MM.1S (cell line): ENCODE data around the gene GOLGA8H.
"Not testable (repeated sequence)": the region's sequence is repeated elsewhere in the genome, so short reads cannot be mapped to it uniquely, and the experiment has no call there.

ENCODE experiments used
- DNase-seq: peaks from one replicate; pipeline ENCODE4 v3.0.0-alpha.2; 2015
- H2AFZ ChIP-seq: fragments of 300-600 bp; sonication (generic); 2 replicates; pipeline ENCODE4 v1.6.0; 2016; ENCODE audit warnings: antibody characterized with exemption, low read length
- H3F3A ChIP-seq: fragments of 300-600 bp; sonication (generic); 2 replicates; pipeline ENCODE4 v1.6.1; 2016; ENCODE audit warnings: mild to moderate bottlenecking, antibody characterized with exemption, low read length, moderate library complexity, mixed read lengths; ENCODE audit not compliant: insufficient read depth
- H3K27ac ChIP-seq: fragments of 300-600 bp; sonication (generic); 2 replicates; pipeline ENCODE4 v1.5.1; 2016; ENCODE audit warnings: mild to moderate bottlenecking, low read length
- H3K27me3 ChIP-seq: fragments of 300-600 bp; sonication (generic); replicated peaks from 2 replicates; pipeline ENCODE4 v1.6.0; 2016; ENCODE audit warnings: low read length; ENCODE audit not compliant: insufficient read depth
- H3K36me3 ChIP-seq: fragments of 300-600 bp; sonication (generic); replicated peaks from 2 replicates; pipeline ENCODE4 v1.6.1; 2016; ENCODE audit warnings: mild to moderate bottlenecking, low read length, mixed read lengths; ENCODE audit not compliant: insufficient read depth
- H3K4me1 ChIP-seq: fragments of 300-600 bp; sonication (generic); 2 replicates; pipeline ENCODE4 v1.6.1; 2016; ENCODE audit warnings: low read length, mixed read lengths
- H3K4me2 ChIP-seq: fragments of 300-600 bp; sonication (generic); 2 replicates; pipeline ENCODE4 v1.6.0; 2016; ENCODE audit warnings: low read depth, low read length
- H3K4me3 ChIP-seq: fragments of 300-600 bp; sonication (generic); 2 replicates; pipeline ENCODE4 v1.5.1; 2016; ENCODE audit warnings: low read length, mixed read lengths
- H3K79me2 ChIP-seq: fragments of 300-600 bp; sonication (generic); 2 replicates; pipeline ENCODE4 v1.6.1; 2016; ENCODE audit warnings: mixed run types, low read length, mixed read lengths
- H3K9ac ChIP-seq: fragments of 300-600 bp; sonication (generic); 2 replicates; pipeline ENCODE4 v1.6.1; 2016; ENCODE audit warnings: low read length, mixed read lengths
- H3K9me2 ChIP-seq: fragments of 300-600 bp; sonication (generic); replicated peaks from 2 replicates; pipeline ENCODE4 v1.6.1; 2016; ENCODE audit warnings: mild to moderate bottlenecking, low read length, mixed read lengths; ENCODE audit not compliant: insufficient read depth
- H3K9me3 ChIP-seq: fragments of 300-600 bp; sonication (generic); replicated peaks from 2 replicates; pipeline ENCODE4 v1.6.1; 2016; ENCODE audit warnings: mild to moderate bottlenecking, low read length, mixed read lengths; ENCODE audit not compliant: insufficient read depth
- H4K20me1 ChIP-seq: fragments of 300-600 bp; sonication (generic); 2 replicates; pipeline ENCODE4 v1.6.1; 2016; ENCODE audit warnings: mild to moderate bottlenecking, low read length, moderate library complexity, mixed read lengths; ENCODE audit not compliant: insufficient read depth
- EZH2 ChIP-seq: fragments of 300-600 bp; sonication (generic); optimal IDR thresholded peaks from 2 replicates; pipeline ENCODE3; 2017; ENCODE audit warnings: low read depth, mild to moderate bottlenecking, antibody characterized with exemption, low read length, mixed read lengths
- EZH2phosphoT487 ChIP-seq: fragments of 300-600 bp; sonication (generic); IDR thresholded peaks from 2 replicates; pipeline ENCODE4 v1.6.1; 2018; ENCODE audit warnings: antibody characterized with exemption, low read length
- TF ChIP-seq, protein P1 (sequence below): fragments of 300-600 bp; sonication (generic); IDR thresholded peaks from 2 replicates; pipeline ENCODE4 v1.5.1; 2016; ENCODE audit warnings: antibody characterized with exemption, low read length, mixed read lengths

Gene GOLGA8H

GRCh38 chr15:30625436-30626193 is 21.8 kb downstream of the GOLGA8H start, which contains the start of gene ARHGAP11B:
TSS of gene ARHGAP11B (plus strand) at chr15:30626128.
- not testable (repeated sequence) for H3K27me3 ChIP-seq, H4K20me1 ChIP-seq, H3F3A ChIP-seq, H3K36me3 ChIP-seq, H3K9me2 ChIP-seq, H3K9me3 ChIP-seq, H3K4me1 ChIP-seq
- H3K27ac ChIP-seq, result peak within 1 kb of the TSS; percentile 81
- peak within 1 kb of the TSS; percentile 68 for H3K9ac ChIP-seq
- peak within 1 kb of the TSS; percentile 50 for H3K4me2 ChIP-seq
- DNase-seq, result peak; percentile 97
- peak within 1 kb of the TSS; percentile 70 for H3K4me3 ChIP-seq
- H3K79me2 ChIP-seq, result peaks cover 45% of the 10 kb centered on the region
- peak within 1 kb of the TSS; percentile 80 for H2AFZ ChIP-seq

DNA sequence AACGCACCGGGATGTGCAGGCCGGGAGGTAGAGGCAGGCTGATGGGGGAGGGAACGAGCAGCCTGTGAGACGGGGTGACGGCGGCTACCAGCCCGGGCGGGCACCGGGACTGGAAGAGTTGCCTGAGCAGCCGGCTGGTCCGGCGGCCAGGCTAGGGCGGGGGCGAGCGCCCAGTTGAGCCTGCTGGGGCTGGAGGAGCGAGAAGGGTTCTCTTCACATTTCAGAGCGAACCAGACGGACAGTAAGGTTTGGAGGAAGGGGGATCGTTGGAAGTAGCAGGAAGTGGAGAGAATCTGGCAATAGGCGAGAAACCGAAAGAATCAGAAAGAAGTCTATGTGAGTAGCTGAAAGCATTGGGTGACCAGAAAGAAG is 22.4 kb downstream of the GOLGA8H start:
- not testable (repeated sequence) for H3K27me3 ChIP-seq, H3F3A ChIP-seq, H3K4me1 ChIP-seq, H3K9me3 ChIP-seq, H3K36me3 ChIP-seq, H4K20me1 ChIP-seq, H3K9me2 ChIP-seq
- Histone ChIP-seq H3K79me2 (peaks cover 45% of the 10 kb centered on the region), H3K4me3 (peak overlapping the region; percentile 70), H3K9ac (peak overlapping the region; percentile 68; the same call in 1 of the 2 replicates), H3K4me2 (0 out of 2 replicates have a peak overlapping the region, but pooled peaks have one; percentile 50), H2AFZ (peak overlapping the region; percentile 46; the same call in 1 of the 2 replicates), H3K27ac (peak overlapping the region; percentile 81; the same call in 1 of the 2 replicates)
- DNase-seq, result peak; percentile 10

- DNase-seq, H3K9me3 ChIP-seq, H3K9me2 ChIP-seq, H3F3A ChIP-seq, H4K20me1 ChIP-seq, H2AFZ ChIP-seq, H3K36me3 ChIP-seq, H3K4me1 ChIP-seq, H3K27me3 ChIP-seq: not testable (repeated sequence)
- 0 out of 2 replicates have a peak overlapping the region, but pooled peaks have one; percentile 50 for H3K4me2 ChIP-seq
- peaks cover 45% of the 10 kb centered on the region for H3K79me2 ChIP-seq
- peak overlapping the region; percentile 68; the same call in 1 of the 2 replicates for H3K9ac ChIP-seq
- peak overlapping the region; percentile 81; the same call in 1 of the 2 replicates for H3K27ac ChIP-seq
- H3K4me3 ChIP-seq, result peak overlapping the region; percentile 70
Measured at GRCh38 chr15:30626632-30627031, 22.8 kb downstream of the GOLGA8H start.

GRCh38 chr15:30650012-30650929 is 46.4 kb downstream of the GOLGA8H start:
- Histone ChIP-seq H3K4me3 (no peak overlapping the region), H3K79me2 (peaks cover 19% of the 10 kb centered on the region), H3F3A (no peaks in the 10 kb centered on the region), H3K36me3 (no peaks in the 10 kb centered on the region; the same call in 1 of the 2 replicates), H4K20me1 (no peaks in the 10 kb centered on the region), H3K9ac (no peak overlapping the region), H3K9me3 (no peaks in the 10 kb centered on the region), H3K27me3 (no peaks in the 10 kb centered on the region), H3K27ac (no peak overlapping the region), H2AFZ (no peak overlapping the region), H3K4me1 (peaks cover 10% of the 10 kb centered on the region), H3K9me2 (no peaks in the 10 kb centered on the region), H3K4me2 (no peak overlapping the region)
- TF ChIP-seq, protein P1, sequence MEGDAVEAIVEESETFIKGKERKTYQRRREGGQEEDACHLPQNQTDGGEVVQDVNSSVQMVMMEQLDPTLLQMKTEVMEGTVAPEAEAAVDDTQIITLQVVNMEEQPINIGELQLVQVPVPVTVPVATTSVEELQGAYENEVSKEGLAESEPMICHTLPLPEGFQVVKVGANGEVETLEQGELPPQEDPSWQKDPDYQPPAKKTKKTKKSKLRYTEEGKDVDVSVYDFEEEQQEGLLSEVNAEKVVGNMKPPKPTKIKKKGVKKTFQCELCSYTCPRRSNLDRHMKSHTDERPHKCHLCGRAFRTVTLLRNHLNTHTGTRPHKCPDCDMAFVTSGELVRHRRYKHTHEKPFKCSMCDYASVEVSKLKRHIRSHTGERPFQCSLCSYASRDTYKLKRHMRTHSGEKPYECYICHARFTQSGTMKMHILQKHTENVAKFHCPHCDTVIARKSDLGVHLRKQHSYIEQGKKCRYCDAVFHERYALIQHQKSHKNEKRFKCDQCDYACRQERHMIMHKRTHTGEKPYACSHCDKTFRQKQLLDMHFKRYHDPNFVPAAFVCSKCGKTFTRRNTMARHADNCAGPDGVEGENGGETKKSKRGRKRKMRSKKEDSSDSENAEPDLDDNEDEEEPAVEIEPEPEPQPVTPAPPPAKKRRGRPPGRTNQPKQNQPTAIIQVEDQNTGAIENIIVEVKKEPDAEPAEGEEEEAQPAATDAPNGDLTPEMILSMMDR, result no peak
- TF ChIP-seq EZH2phosphoT487, result no peak
- no peak for TF ChIP-seq EZH2
- no peak for DNase-seq
